NCI-H69 (cell line): ENCODE results near the gene DSG4.
A peak's percentile ranks its signal among the peaks of the same experiment; 100 is the strongest.

ENCODE experiments used
- DNase-seq: peaks from one replicate; lab custom pipeline; 2025; lab: John Stamatoyannopoulos, UW

DSG4 gene

DNA sequence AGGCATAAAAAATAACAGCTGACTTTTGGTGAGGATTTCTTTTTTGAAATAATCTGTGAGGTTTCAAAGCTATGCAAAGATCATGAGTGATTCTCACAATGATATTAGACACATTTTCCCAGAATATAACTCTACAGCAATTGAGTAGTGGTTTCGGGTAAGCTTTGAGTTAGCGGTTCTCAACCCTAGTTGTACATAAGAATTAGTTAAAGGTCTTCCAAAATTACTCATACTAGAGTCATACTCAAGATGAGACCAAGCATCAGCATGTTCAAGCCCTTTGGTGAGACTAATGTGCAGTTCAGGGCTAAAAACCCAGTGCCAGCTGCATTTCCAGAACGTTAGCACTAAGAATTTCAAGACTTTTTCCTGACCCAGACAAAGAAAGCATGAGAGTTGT, 31.1 kb downstream of the DSG4 start:
- DNase-seq: no peak

DNA sequence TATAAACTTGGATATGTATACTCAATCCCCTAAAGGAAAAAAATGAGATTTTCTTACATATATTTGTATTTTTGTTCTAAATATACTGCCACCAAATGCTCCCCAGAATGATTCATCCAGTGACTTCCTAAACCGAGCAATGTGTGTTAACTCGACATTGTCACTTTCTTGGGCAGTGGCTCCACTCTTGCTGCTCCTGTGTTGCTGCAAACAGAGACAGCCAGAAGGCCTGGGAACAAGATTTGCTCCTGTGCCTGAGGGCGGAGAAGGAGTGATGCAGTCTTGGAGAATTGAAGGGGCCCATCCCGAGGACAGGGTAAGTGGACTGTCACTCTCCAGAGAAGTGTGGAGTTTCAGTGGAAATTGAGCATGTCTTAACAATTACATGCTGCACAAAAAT, 32.7 kb downstream of the DSG4 start:
- DNase-seq: no peak

DNA sequence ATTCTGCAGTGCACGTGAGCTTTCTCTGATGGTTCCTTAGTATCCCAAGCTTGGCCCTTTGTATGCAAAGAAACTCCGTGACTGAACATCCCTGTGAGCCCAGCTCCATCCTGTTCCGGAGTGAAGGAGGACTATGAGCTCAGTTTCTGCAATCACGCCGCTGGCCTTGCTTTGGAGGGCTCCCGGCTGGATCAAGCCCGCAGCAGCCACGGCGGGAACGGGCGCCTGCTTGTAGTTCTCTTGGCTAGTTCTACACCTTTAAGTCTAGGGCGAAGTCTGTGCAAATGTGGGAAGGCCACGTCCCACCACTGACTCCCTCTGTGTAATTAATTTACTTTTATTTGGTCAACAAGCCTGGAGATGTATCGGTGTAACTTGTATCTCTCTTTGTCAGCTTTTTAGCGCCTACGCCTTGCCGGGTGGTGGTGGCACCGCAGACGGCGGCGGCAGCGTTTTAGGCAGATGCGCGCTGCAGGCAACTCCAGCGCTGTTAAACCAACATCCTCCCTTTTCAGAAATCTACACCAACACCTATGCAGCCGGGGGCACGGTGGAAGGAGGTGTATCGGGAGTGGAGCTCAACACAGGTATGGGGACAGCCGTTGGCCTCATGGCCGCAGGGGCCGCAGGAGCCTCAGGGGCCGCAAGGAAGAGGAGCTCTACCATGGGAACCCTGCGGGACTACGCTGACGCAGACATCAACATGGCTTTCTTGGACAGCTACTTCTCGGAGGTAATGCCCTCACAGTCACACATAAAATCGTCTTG, 34.3 kb downstream of the DSG4 start:
- DNase-seq: no peak

DNA sequence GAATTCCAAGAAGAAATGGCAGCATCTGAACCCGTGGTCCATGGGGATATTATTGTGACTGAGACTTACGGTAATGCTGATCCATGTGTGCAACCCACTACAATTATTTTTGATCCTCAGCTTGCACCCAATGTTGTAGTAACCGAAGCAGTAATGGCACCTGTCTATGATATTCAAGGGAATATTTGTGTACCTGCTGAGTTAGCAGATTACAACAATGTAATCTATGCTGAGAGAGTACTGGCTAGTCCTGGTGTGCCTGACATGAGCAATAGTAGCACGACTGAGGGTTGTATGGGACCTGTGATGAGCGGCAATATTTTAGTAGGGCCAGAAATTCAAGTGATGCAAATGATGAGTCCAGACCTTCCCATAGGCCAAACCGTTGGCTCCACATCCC, 36.6 kb downstream of the DSG4 start:
- no peak for DNase-seq

DNA sequence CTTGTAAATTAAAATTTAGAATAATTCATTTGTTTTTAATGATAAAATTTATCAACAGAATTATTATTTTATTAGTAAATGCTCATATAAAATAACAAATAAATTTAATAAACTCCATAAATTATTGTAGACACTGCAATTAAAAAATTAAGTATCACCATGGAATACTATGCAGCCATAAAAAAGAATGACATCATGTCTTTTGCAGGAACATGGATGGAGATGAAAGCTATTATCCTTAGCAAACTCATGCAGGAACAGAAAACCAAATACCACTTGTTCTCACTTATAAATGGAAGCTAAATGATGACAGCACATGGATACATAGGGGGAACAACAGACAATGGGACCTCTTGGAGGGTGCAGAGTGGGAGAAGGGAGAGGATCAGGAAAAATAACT, 41.3 kb downstream of the DSG4 start:
- no peak for DNase-seq

DNA sequence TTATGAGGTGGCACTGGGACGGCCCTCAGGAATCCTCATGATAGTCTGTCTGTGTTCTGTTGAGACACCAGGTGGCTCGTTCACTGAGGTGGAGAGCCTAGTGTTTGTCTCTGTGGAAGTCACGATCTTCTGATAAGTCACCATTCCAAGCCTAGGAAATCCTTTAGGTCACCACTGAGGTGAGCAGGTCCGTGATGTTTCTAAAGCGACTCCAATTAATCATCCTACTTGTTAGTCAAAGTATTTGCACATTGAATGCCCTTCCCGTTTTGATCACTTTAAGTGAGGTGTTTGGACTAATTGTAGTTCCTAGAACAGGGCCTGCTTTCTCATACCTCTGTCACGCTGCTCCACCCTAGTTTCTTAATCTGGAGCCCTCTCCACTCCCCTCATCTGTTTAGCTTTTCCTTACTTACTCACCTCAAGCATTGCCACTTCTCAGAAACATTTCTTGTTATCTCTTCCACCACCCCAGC, 42.9 kb downstream of the DSG4 start:
- DNase-seq: no peak

DNA sequence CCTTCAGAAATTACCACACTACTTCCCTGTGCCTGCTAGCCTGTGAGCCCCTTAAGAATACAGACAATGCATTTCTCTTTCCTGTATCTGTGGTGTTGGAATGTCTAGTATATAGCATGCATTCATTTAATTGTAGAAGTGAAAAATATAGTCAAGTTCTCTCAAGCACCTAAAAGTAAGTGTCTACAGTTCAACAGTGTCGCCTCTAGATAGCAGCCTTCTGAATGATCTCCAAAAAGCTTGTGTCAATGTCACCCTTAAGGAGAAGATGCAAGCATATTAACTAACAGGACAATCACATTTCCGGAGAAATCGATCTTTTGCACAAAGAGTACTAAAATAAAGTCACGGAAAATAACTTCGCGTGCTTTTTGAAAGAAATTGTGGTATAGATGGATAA, 43.5 kb downstream of the DSG4 start:
- no peak for DNase-seq

DNA sequence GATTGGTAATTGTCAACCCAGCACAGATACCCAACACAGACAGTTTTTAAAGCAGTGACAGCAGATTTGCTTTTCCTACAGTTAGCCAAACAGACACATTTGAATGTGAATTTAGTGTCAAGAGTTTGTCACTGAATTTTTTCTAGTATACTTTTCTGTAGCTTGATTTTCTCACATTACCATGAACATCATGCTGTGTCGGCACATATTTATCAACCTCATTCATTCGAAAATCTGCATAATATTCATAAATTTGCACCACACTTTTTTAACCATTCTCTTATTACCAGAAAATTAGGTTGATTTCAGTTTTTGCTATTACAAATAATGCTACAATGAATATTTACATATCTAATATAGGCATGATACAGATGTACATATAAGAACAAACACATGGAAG, 43.9 kb downstream of the DSG4 start:
- no peak for DNase-seq

DNA sequence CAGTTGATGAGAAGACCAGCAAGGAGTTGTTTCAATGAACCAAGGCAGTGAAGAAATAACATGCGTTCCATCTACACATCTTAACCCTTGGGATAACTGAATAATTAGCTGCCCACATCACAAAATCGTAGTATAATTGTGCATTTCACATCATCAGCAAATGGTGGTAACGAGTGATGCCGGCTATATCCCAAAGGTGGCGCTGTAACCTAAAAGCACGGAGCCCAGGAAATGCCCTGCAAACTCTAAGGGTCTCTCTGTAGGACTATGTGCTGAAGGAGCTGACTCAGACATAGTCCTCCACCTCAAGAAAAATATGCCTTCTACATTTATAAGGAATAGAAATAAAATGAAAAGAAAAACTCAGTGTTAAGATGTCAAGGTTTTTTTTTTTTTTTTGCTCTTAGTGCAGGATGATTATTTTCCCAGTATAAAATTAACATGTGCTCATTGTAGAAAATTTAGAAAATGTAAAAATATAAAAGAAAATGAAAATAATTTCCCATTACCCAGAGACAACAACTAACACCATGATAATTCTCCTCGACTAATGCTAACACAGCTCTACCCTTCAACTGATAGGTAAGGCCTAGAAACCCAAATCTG, 47.9 kb downstream of the DSG4 start:
- peak; percentile 68 for DNase-seq

DNA sequence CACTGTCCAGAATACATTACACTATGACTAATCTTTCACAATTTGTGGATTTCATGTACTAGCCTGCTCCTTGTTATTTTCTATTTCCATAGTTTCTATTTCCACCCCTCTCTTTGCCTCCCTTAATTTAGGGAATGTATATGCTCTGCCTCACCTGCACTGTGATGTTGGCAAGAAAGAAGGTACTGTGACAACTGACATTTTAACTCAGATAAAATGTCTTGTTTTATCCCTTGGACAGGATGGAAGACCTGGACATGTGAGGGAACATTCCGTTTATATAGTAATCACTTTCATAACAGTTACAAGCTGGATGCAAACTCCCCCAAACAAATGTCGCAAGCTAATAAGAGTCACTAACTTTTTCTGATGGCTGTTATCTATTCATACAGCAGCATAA, 49.4 kb downstream of the DSG4 start:
- DNase-seq: no peak

DNA sequence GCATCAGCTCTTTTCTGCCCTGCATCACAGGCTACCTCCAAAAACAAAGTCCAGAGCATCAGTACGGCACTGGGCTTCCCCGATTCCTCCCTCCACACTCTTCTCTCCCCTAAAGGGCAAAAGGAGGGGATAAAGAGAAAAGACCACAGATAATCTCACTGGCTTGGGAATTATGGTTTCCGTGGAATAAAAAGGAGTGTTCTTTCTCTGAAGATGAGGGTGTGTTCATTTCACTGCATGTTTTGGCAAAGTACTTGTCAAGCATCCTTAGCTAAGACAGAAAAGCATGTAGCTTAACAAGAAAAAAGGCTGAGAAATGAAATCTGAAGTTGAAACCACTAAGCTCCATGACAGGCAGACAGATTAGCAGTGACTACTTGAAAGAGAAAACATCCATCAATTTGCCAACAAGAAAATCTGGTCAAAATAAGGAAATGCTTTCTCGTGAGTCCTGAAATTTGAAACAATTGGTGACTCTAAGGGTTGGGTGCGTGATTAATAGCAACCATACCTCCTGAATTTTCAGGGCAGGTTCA, 50.4 kb downstream of the DSG4 start:
- DNase-seq: no peak

DNA sequence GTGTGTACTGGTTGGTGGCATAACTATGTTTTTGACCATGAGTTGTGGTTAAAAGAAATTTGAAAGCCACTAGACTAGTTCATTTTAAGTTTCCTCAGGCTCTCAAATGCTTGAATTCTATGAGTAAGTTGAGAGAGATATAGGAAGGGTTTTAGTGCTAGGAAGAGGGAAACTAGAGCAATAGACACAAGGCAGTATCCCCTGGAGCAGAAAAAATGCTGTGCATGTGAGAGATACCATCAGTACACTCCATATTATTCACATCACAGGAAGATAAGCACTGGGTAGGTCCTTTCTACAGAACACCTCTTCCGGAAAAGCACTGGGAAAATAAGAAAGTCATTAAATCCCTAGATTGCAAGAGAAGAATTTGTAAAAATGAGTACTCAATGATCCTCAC, 51.6 kb downstream of the DSG4 start:
- DNase-seq: no peak

DNA sequence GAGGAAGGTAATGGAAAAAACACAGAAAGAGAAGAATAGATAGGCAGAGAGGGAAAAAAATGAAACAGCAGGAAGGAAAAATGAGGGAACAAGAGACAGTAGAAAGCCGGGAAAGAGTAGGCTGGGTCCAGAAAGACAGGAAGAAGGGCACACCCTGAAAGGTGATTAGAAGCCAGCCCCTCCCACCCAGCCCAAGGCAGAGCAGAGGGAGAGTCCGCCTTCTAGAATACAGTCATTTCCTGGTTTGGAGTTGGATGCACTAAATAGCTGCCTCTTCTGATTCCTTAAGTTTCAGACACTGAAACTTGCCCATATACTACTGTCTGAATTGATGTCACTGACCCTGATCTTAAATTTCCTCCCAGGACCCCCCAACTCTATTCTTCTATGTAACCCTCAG, 53.0 kb downstream of the DSG4 start:
- DNase-seq: peak; percentile 22

DNA sequence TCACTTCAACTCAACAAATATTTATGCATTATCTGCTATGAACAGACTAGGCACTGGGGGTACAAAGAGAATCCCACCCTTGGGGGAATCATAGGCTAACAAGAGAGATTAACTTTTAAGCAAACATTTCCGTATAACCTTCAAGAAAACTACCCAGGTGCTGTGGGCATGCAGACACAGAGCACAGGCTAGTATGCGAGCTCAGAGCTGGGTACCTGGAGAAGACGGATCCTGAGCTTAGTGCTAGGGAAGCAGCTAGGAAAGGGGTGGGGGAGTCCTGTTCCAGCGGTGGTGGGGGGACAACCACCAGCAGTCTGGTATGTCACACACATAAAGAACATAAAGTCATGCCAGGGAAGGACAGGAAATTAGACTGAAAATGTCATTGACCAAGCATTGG, 53.5 kb downstream of the DSG4 start:
- DNase-seq: no peak

DNA sequence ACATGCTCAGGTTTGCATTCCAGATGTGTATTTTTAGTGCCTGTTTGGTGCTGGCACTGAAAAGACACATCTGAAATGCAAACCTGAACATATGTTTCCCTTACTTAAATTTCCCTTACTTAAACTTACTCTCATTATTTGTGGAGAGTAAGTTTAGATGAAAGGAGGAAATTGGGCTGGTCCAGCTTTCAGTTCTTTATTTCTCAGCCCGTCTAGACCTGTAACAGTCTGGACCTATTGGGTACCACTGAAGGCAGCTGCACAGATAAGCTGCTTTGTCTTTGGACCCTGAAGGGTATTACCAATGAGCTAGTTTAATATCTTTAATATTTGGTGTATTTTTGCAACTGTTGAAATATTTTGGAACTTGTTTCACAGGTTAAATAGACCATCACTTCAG, 54.0 kb downstream of the DSG4 start:
- DNase-seq: no peak

DNA sequence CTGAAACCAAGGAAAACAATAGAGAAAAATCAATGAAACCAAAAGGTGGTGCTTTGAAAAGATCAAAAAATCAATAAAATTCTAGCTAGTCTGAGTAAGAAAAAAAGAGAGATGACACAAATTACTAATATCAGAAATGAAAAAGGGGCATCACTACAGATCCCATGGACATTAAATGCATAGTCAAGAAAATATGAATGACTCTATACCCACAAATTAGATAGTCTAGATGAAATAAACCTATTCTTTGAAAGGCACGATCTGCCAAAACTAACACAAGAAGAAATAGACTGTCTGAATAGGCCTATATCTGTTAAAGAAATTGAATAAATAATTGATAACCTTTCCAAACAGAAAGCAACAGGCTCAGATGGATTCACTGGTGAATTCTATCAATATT, 55.7 kb downstream of the DSG4 start:
- no peak for DNase-seq

DNA sequence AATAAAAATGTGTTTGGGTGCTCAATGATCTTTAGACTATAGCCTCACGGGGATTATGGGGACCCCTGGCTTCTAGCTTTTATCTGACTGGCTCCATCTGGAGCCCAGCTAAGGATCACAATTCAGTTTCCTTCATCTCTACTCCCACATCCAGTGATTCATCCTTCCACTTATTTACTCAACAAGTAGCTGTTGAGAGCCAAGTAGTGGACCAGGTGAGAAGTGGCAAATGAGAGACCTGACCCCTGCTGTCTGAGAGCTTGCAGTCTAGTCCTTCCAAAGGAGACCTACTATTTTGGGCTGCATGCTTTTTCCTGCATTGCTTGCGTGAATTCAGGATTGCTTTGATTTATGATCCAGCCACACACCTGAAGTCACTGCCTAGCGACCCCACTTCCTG, 60.2 kb downstream of the DSG4 start:
- DNase-seq: no peak

DNA sequence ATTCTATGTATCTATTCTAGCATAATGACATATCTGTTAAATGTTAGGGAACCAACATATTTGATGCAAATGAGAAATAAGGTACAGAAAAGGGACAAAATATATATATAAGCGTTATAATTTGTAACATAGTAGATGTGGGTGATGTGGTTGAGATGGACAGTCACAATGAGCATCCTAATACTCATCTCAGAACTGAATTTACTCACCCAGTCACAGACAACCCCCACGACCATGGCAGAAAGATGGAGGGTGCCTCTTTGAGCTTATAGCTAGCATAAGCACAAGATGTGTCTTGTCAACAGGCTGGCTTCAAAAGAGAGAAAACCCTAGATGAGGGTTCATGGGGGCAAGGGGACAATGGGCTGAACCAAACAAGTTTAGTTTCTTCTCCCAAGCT, 61.8 kb downstream of the DSG4 start:
- no peak for DNase-seq

DNA sequence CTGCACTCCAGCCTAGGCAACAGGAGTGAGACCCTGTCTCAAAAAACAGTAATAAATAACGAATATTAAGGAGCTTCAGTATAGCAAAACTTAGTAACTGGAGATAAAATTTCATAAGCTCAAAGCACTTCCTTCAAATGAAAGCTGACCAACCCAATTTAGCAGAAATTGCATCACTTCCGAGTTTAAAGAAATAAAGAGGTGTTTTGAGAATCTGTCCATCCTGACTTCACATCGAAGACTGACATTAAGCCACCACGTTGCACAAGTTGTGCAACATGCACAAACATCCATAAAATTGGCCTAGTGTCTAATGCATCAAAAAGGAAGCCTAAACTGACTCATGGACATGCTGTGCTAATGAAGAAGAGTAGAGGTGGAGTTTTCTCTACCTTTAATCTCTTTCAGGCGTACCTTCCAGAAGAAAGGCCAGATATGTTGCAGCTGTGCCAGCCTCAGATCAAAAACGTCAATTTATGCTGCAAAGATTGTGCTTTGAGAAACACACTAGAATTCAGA, 63.3 kb downstream of the DSG4 start:
- no peak for DNase-seq

DNA sequence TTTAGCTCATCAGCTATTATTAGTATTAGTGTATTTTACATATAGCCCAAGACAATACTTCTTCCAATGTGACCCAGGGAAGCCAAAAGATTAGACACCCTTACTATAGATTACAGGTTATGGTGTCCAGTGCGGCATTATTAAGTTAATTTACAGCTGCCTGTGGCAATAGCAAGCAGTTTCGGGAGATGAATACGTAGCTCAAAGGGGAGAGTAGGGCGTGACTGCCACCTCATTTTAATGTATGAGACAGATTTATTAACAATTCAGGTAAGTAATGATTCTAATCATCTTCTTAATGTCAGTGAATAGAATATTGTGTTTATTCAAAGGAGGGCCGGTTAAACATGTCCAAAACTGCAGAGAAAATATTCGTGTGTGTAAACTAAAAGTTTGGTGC, 64.2 kb downstream of the DSG4 start:
- no peak for DNase-seq

DNA sequence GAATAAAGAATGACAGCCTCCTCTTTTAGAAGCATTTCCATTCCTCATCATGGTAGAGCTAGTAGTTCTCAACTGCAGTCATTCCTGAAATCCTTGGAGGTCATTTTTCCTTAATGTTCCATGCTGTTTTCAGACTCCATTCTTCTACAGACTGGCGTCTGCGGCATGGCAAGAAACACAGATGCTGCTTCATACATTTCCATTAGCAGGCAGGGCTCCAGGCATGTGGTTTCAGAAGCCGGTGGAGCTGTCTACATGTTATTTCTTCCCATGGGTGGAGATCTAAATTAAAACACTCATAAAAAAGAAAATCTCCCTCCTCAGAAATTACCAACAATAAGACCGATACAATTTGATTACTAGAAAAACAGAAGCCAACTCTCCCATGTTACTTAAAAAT, 64.9 kb downstream of the DSG4 start:
- no peak for DNase-seq

DNA sequence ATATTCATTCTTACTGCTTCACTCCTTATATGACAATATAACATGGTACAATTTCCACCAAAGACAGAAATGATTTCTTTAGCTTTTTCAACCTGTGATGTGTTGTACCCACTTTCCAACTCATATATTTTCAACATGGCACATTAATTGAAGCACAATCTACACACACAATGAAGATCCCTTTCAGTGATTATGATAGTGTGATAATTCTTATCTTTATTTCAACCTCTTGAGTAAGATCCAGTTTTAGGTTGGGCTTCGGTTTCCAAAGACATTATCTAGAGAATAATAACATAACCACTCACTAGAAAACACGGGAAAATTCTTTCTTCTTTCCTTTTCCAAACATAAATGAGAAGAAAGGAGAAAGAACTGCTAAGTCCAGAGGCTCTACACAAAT, 67.6 kb downstream of the DSG4 start:
- no peak for DNase-seq

DNA sequence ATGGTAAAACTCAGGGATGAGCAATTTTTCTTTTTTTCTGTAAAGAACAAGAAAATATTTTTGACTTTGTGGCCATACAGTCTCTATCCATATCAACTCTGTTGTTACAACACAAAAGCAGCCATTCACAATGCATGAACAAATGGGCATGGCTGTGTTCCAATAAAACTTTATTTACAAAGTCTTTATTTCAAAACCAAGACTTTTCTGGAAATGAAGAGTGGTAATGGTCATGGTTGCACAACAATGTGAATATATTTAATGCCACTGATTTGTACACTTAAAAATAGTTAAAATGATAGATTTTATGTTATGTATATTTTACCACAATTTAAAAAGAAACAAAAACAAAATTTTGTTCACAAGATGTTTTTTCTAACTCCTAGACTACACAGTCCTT, 69.3 kb downstream of the DSG4 start:
- DNase-seq: no peak

DNA sequence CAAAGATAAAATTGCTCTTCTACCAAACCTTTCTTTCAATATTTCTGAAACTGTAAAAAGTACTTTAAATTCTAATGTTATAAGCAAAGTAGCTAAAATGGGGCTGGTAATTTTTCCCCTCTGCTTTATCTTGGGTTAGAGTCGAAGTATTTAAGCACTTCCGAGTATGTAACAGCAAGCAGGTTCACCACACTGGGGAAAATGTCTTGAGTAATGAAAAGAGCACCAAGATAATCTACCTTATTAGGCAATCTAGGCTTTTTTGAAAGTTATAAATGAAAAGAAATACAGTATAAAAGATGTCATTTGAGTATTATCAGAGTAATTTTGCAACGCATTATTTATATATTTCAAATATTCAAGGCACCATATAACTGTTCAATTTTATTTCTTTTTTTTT, 70.3 kb downstream of the DSG4 start:
- DNase-seq: no peak
